RWPE2 (cell line): Measurements from ENCODE around the gene ZNF729.
"Not testable (repeated sequence)": the region's sequence is repeated elsewhere in the genome, so short reads cannot be mapped to it uniquely, and the experiment has no call there.

Source experiments
- ATAC-seq: fragments of 200-7000 bp; cut with Tn5 transposase; 3 replicates; pipeline ENCODE4 v1.9.1; 2021; ENCODE audit warnings: low read depth
- DNase-seq: peaks from one replicate; pipeline ENCODE4 v3.0.0-alpha.2; 2020; ENCODE audit warnings: low spot score
- H3K27ac ChIP-seq: fragments of 450-650 bp; 2 replicates; pipeline ENCODE4 v1.5.1; 2017; ENCODE audit warnings: mild to moderate bottlenecking; ENCODE audit not compliant: poor library complexity, severe bottlenecking
- H3K27me3 ChIP-seq: fragments of 250-450 bp; sonication (Bioruptor Pico); 2 replicates; pipeline ENCODE4 v1.5.1; 2021; ENCODE audit warnings: mild to moderate bottlenecking, moderate library complexity; ENCODE audit not compliant: insufficient read depth, poor library complexity, severe bottlenecking
- H3K36me3 ChIP-seq: fragments of 250-450 bp; sonication (Bioruptor Pico); 2 replicates; pipeline ENCODE4 v1.5.1; 2020; ENCODE audit warnings: low read depth, mild to moderate bottlenecking, moderate library complexity
- H3K4me1 ChIP-seq: fragments of 250-450 bp; sonication (Bioruptor Pico); 2 replicates; pipeline ENCODE4 v1.5.1; 2021; ENCODE audit warnings: mild to moderate bottlenecking, moderate library complexity; ENCODE audit not compliant: insufficient read depth, poor library complexity, severe bottlenecking
- H3K4me3 ChIP-seq: fragments of 250-450 bp; sonication (Bioruptor Pico); 2 replicates; pipeline ENCODE4 v1.5.1; 2021; ENCODE audit warnings: mild to moderate bottlenecking, moderate library complexity; ENCODE audit not compliant: severe bottlenecking
- H3K9me3 ChIP-seq: fragments of 250-450 bp; sonication (Bioruptor Pico); 2 replicates; pipeline ENCODE4 v1.5.1; 2021; ENCODE audit warnings: mild to moderate bottlenecking, moderate library complexity; ENCODE audit not compliant: severe bottlenecking
- CTCF ChIP-seq: fragments of 450-650 bp; IDR thresholded peaks from one replicate; pipeline ENCODE4 v1.5.1; 2017; ENCODE audit warnings: mild to moderate bottlenecking, moderate library complexity; ENCODE audit not compliant: poor library complexity, severe bottlenecking

Gene ZNF729

GRCh38 chr19:22261596-22261995, 24.6 kb upstream of the ZNF729 start:
- H3K27me3 ChIP-seq = no peaks in the 10 kb centered on the region
- H3K9me3 ChIP-seq = peaks cover 7% of the 10 kb centered on the region
- H3K4me1 ChIP-seq = no peaks in the 10 kb centered on the region
- no peak overlapping the region for H3K27ac ChIP-seq
- no peak overlapping the region for H3K4me3 ChIP-seq
- H3K36me3 ChIP-seq = no peaks in the 10 kb centered on the region
- no peak for ATAC-seq
- no peak for DNase-seq
- TF ChIP-seq CTCF = no peak

GRCh38 chr19:22263121-22263520, 23.1 kb upstream of the ZNF729 start:
- ATAC-seq (no peak), DNase-seq (no peak)
- TF ChIP-seq CTCF = no peak
- H3K9me3 ChIP-seq = peaks cover 7% of the 10 kb centered on the region
- H3K27ac ChIP-seq = no peak overlapping the region
- no peaks in the 10 kb centered on the region for H3K4me1 ChIP-seq
- H3K27me3 ChIP-seq = no peaks in the 10 kb centered on the region
- H3K36me3 ChIP-seq = no peaks in the 10 kb centered on the region
- H3K4me3 ChIP-seq = no peak overlapping the region

GRCh38 chr19:22321554-22321953, 35.3 kb downstream of the ZNF729 start:
- not testable (repeated sequence) for ATAC-seq, H3K36me3 ChIP-seq, H3K27me3 ChIP-seq, DNase-seq, H3K4me1 ChIP-seq, H3K27ac ChIP-seq, H3K4me3 ChIP-seq
- H3K9me3 ChIP-seq = peaks cover 19% of the 10 kb centered on the region

GRCh38 chr19:22326219-22326618, 40.0 kb downstream of the ZNF729 start:
- H3K9me3 ChIP-seq = peaks cover 8% of the 10 kb centered on the region
- no peak overlapping the region for H3K4me3 ChIP-seq
- no peaks in the 10 kb centered on the region for H3K36me3 ChIP-seq
- no peak overlapping the region for H3K27ac ChIP-seq
- ATAC-seq = no peak
- TF ChIP-seq CTCF = no peak
- H3K4me1 ChIP-seq = no peaks in the 10 kb centered on the region
- no peaks in the 10 kb centered on the region for H3K27me3 ChIP-seq
- no peak for DNase-seq

- no peak for DNase-seq
- Histone ChIP-seq H3K9me3 (peaks cover 8% of the 10 kb centered on the region), H3K4me1 (no peaks in the 10 kb centered on the region), H3K4me3 (no peak overlapping the region), H3K36me3 (no peaks in the 10 kb centered on the region), H3K27ac (no peak overlapping the region), H3K27me3 (no peaks in the 10 kb centered on the region)
- no peak for TF ChIP-seq CTCF
- no peak for ATAC-seq
Observed at GRCh38 chr19:22327321-22327720, 41.1 kb downstream of the ZNF729 start.
